NCI-H1048 (cell line): ENCODE results near the gene CYP24A1.

ENCODE experiments used
- DNase-seq: peaks from one replicate; lab custom pipeline; 2025; lab: John Stamatoyannopoulos, UW

CYP24A1 gene

DNA sequence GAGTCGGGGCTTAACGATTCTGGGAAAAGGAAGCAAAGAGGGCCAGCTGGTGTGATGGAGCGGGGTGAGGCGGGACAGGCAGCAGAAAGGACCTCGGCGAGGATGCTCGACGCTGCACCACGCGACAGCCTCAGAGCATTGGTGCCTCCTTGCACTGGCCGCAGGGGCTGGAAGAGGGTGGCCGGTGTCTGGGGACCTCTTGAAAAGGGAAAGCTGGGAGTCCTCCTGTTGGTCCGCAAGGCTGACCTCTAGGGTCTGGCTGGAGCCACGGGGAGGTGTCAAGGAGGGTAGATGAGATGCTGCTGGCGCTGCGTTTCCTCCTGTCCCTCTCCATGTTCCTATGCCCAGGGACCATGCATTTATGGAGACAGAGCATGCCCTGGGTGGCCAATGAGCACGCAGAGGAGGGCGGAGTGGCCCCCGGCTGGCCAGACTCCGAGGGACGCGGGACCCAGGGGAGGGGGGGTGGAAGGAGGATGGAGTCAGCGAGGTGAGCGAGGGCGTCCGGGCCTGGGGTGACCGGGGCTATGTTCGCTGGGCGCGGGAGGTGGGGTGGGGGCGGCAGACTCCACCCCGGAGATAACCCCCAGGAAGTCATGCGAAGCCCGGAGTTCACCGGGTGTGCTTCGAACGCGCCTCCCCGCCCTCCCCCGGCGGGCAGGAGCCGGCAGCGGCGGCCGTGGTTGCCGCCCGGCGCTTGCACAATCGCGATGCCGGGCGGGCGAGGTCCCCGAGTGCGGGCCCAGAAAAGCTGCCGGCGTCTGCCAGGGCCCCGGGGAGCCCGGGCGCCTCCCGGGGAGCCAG lies at the start of gene CYP24A1:
TSS of gene CYP24A1 (minus strand) at position 334 of the 804 bp plus-strand sequence. CDS start 407 bp downstream, outside the sequence.
- no peak for DNase-seq

DNA sequence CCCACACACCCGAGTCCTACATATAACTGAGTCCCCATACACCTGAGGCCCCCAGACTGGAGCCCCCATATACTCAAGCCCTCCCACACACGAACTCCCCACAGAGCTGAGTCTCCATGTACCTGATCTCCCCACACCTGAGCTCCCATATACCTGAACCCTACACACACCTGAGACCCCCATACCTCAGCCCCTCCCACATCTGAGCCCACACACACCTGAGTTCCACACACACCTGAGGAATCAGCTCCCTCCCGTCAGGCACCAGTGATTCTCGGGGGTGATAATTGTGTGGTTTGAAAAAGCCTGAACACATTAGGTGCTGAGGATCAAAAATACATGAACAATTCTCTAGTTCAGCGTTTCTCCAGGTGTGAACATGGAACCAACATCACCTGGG lies 49.5 kb upstream of the CYP24A1 start:
- no peak for DNase-seq

DNA sequence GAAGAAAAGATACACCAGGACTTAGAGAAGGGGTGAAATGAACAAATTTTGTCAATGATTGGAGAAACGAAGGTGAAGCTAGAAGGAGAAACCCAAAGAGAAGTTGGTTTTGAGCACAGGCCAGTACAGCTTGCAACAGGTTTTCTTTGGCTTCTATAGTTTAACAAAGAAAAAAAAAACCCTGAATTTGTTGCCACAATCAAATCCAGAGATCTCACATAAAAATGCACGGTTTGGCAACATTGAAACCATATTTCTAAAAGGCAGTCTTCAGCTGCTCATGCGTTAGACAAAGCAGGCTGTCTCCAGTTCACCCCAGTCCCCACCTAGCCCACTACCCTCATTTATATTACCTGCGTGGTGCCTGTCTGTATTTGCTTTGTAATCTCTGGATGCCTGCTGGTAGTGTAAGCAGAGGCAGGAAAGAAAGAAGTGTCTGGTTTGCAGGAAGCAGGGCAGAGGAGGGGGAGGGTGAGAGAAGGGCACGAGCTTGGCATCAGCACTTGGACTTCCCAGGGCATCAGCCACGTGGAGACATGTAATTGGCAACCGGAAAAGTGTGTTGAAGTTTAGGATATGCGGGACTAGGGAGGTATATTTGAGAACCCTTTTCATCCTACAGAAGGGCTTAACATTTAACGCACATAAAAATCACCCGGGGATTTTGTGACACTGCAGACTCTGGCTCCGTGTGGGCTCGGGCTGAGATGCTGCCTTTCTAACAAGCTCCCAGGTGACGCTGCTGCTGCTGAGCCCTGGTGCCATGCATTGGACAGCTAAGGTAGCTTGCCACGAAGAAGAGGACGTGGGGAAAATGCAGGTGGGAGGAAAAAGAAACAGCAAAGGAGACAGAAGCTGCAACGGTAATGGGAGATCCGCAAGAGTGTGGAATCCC lies 48.5 kb upstream of the CYP24A1 start:
- no peak for DNase-seq

DNA sequence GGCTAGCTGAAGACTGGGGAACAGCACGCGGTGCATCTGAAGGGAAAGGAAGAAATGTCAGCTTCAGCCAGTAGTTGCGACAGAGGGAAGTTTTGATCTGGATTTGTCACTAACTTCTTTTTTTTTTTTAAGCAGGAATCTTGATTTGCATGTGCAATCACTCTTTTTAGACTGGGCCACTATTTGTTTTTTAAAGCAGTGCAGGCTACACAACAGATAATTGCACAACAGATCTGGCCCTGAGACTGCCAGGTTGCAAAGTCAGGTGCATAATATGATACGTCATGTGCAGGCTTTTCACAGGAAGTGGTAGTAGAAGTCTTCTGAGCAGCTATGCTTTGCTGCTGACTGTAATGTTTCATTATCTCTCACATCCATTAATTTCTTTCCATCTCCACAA lies 47.6 kb upstream of the CYP24A1 start:
- DNase-seq: no peak

DNA sequence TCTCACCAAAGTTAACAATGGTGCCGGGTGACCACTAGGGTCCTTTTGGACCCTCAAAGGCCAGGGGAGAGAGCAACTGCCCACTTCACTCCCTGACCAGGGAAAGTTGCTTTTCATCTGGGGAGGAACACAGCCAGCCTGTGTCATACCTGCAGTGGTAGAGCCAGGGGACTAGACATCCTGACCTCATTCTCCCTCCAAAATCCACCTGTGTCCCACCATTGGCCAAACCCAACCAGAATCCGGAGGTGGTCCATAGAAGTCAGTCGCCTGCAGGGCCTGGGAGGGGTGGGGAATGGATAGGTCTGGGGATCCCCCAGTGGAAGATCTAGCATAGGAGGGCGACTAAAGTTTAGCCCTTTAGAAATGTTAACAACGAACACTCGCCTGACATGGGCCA lies 46.9 kb upstream of the CYP24A1 start:
- DNase-seq: no peak

DNA sequence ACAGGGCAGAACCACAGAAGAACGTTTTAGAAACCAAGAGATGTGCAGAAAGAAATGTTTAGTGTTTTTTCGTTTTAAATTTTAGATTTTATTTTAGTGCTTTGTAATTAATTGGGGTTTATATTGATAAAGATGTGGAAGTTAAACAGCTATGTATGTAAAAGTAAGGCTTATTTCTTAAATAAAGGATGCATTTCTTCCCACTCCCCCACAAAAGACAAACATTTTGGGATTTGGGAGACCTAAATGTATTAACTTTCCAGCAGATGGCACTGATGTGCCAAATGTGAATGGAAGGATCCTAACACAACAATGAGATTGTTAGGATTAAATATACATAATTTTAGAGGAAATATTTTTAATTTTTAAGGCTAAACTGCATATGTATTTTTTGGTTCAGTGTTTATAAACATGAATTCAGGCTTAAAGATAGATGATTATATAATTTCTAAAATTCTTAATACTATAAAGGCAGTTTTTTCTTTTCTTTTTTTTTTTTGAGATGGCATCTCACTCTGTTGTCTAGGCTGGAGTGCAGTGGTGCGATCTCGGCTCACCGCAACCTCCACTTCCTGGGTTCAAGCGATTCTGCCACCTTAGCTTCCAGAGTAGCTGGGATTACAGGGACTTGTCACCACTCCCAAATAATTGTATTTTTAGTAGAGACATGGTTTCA lies 46.1 kb upstream of the CYP24A1 start:
- DNase-seq: no peak

DNA sequence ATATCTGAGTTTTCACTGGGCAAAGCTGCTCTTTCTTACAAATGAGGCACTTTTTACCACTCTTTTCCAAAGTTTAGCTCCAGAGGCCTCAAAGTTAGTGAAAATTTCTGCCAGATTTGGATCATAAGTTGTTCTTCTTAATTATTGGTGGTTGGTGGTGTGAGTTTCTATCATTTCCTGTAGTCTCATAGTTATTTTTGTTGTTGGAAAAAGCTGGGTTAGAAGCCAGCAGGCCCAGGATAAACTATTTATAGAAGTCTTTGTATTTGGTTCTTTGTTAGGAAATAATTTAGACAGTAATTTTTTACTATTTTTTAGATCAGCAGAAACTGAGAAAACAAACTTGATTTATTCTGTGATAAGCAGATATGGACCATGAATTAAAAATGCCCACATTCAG lies 44.7 kb upstream of the CYP24A1 start:
- no peak for DNase-seq

DNA sequence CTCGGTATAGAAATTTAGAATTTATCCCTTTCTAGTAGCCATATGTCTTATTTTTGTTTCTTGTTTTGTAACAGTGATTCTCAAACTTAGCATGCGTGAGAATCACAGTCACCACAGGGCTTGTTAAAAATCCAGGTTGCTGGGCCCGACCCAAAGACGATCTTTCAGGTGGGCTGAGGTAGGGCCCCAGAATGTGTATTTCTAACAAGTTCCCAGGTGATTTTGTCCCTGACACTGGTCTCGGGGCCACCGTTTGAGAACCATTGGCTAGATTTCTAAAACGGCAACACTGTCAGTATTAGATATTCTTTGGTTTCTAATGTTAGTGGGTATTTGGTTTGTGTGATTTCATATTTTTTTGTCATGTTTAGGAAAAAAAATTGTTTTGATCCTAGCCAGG lies 44.0 kb upstream of the CYP24A1 start:
- DNase-seq: no peak

DNA sequence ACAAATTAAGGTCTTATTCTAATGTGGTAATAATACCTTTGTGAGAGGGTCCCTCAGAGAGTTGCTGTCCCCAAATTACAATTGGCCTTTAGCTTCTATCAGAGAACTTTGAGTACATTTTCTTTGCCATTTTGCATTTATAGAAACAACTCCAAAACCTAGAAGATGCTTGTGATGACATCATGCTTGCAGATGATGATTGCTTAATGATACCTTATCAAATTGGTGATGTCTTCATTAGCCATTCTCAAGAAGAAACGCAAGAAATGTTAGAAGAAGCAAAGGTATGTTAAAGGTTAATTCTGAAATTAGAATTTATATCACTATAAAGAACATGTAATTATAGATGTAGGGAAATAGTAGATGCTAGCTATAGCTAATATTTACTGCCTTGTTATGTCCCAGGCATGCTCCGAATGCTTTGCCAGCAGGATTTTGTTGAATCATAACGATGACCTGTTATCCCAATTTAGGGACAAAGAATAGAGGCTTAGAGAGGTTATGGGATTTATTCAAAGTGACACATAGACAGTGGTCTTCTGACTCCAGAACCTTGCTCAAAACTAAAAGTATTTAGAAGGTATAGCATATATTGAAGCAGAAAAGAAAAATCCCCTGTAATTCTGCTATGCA lies 41.5 kb upstream of the CYP24A1 start:
- no peak for DNase-seq

DNA sequence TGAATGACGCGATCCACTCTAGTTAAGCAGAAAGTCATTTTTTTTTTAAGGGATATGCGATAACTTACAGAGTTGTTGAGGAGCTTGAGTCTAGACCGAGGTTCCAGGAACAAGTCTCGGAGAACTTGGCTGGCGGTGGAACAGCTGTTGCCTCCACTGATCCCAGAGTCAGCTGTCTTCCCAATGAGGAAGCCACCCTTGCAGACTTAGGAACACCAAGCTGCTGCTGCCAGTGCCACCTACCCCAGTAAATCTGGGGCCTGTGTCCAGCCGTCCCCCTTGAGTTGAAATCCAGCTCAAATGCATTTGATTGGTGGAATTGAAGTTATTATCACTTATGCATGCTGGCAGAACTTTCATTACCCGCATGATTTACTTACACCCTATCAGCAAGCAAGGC lies 40.8 kb upstream of the CYP24A1 start:
- DNase-seq: no peak

DNA sequence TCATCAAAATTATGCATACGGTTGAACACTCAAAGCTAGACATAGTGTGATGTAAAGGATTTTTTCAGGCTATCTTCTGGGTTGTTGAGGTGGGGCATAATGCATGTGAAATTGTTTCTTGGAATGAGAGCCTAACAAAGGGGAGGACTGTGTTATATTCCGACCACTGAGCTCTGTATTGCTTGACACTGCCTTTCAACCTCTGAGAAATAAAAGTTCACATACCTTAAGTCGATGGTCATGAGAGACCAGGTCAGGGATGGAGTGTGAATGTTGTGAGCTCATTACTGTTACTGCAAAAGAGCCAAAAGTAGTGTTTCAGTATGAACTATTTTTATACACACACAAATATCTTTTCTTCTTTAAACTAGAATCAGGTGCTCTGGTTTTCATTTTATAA lies 39.1 kb upstream of the CYP24A1 start:
- DNase-seq: no peak

DNA sequence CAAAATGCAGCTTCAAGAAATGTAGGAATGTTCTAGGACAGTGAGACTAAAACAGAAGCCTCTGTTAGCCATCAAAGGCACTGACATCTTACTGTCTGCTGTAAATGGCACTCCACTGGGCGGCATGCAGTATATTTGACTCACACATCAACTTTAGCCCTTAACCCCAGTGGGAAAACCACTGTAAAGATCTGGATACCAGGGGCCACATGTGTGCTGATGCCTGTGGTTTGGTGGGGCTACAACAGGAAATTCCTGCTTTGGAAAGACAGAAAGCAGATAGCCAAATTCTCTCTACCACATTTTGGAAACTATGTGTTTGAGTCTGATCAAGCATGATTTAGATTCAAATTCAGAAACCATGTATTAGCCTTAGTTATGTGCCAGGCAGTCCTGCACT lies 38.4 kb upstream of the CYP24A1 start:
- DNase-seq: no peak

DNA sequence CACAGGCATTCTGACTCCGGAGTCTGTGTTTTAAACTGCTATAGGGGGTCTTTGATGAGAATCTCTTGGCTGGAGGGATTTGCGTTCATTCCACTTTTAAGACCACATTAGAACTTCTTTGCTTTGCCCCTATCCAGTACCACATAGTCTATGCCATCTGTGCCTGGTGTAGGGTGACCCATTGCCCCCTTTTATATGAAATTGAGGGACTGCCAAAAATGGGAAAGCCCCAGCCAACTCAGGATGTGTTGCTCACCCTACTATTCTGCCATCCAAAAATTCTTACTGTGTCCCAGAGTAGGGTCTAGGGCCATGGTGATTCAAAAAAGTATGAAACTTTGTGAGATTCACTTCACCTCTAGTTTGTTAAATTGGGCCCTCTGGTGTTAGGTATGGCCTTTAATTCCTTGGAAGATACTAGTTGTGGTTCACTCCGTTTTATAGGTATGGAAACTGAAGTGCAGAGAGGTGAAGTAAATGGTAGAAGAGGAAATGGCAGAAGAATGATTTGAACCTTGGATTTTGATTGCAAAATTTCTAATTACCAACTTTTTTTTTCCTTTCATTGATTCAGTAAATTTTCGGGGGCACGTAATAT lies 35.5 kb upstream of the CYP24A1 start:
- no peak for DNase-seq

DNA sequence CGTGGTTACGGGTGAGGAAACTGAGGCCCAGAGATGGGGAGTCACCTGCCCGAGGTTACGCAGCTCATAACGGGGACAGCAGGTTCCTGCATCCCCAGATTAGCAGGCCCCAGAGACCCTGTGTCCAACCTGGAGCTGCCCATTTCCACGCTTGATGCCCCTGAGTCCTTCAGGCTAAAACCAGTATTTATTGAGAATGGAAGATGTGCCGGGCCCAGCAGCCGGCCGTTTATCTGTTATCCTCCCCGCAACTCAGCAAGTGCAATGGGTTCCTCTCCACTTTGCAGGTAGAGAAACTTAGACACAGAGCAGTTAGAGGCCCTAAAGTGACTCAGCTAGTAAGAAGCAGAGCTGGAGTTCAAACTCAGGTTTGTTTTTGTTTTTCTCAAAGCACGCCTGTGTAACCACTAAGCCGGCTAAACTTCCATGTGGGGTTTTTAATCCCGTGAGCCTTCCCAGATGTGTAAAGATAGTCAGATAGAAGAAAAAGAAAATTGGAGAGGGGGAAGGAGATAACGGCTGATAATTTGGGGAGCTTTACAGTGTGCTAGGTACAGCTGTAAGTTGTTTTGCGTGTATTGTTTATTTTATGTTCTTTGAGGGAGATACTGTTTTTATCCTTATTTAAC lies 34.9 kb upstream of the CYP24A1 start:
- no peak for DNase-seq

DNA sequence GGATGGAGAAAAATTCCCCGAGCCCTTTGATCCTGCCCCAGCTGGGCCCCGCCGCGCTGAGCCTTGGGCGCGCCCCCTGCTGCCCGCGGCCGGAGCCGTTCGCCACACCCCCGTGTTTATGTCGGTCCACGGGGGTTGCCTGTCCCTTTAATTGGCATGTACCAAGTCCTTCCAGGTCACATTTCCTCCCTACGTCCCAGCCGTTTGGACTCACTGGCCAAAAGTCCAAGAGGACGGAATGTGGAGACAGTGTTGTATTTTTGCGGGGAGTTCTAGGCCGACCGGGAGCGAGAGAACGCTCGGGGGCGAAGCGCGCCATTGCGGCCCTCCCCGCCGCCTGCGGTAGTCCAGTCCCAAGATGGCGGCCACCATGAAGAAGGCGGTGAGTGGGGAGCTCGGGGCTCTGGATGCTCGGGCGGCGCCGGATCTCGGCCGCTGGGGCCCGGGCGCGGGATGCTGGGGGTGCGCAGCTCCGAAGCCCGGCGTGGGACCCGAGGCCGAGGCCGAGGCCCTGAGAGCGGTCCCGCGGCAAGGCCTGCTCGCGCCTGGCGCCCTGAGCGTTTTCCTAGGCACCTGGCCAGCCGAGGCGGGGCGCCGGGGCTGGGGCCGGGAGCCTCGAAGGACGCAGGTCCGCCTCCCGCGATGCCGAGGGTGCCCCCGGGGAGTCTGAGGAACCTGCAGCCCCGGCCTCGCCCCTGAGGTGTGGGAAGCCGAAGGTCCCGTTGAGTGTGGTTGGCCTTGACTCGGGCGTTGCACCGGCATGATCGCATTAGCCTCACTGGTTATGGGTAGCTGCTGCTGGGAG lies 34.2 kb upstream of the CYP24A1 start, which contains the start of gene PFDN4:
TSS of gene PFDN4 (plus strand) at position 345 of the 805 bp plus-strand sequence. CDS start at position 359, 14 bp downstream.
- peak; percentile 31 for DNase-seq

DNA sequence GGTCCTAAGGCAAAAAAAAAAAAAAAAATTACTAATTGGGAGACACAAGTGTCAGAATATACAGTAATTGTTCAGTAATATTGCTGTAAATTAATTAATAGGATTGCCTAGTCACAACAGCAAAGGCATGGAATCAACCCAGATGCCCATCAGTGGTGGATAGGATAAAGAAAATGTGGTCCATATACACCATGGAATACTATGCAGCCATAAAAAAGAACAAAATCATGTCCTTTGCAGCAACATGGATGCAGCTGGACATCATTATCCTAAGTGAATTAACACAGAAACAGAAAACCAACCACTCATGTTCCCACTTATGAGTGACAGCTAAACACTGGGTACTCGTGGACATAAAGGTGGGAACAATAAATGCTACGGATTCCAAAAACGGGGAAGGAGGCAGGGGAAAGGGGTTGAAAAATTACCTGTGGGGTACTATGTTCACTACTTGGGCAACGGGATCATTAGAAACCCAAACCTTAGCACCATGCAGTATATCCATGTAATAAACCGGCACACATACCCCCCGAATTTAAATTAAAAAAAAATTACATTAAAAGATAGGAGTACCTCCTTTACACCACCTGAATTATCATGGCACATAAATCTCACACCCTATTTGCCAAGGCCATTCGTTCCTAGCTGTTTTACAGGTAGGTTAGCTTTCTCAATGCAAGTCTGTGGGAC lies 33.4 kb upstream of the CYP24A1 start:
- DNase-seq: no peak

DNA sequence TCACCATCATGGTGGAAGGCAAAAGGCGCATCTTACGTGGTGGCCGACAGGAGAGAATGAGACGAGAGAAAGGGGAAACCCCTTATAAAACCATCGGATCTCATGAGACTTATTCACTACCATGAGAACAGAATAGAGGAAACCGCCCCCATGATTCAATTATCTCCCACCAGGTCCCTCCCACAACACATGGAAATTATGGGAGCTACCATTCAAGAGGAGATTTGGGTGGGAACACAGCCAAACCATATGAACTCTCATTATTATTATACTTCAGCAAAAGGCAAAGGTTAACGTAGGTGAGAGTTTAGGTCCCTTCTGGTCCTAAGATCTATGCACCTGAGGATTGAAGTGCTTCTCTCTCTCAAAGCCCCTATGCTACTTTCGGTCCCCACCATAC lies 31.7 kb upstream of the CYP24A1 start:
- no peak for DNase-seq

DNA sequence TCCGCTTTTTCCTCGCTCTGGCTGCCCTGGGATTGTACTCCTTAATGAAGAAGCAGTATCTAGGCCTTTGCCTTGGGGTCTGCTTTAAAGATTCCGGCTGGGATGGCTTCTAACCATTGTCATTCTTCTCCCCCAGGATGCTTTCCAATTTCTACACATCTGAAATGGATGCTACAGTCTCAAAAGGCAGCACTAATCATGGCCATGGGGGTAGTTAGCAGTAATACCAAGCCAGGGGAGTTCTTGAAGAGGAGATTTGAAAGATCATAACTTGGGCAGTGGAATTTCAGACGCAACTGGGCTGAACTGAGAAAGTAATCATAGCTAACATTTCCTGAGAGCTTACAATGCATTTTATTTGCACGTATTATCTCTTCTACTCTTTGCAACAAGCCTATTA lies 30.7 kb upstream of the CYP24A1 start:
- DNase-seq: no peak

DNA sequence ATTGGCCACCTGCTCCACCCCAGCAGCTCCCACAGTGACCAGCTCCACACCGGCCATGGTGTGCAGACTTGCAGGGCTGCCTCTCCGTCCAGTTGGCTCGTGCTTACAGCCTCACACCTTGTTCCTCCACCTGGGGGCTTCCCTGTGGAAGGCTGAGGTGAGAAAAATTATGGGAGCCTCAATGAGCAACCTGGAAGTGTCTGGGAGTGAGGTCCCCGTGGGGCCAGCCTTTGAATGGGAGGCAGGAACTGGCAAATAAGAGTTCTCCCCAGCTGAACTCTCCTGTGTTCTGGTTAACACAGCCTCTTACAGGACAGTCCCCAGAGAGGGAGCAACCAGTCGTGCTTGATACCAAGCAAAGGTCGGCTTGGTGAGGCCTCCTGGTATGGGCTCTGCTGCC lies 30.3 kb upstream of the CYP24A1 start:
- DNase-seq: no peak

DNA sequence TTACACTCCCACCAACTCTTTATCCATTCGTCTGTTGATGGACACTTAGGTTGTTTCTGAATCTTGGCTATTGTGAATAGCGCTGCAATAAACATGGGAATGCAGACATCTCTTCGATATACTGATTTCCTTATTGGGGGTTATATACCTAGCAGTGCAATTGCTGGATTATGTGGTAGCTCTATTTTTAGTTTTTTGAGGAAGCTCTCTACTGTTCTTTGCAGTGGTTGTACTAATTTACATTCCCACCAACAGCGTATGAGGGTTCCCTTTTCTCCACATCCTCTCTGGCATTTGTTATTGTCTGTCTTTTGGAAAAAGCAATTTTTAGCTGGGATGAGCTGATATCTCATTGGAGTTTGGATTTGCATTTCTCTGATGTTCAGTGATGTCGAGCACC lies 29.5 kb upstream of the CYP24A1 start:
- no peak for DNase-seq
